Measurements from ENCODE around the gene S100A3. TPM values are rescaled to one million over a fixed set of nuclear protein-coding genes. Genes with fewer than 3 reads are reported as not detected.

The S100A3 gene
- total RNA-seq, 1 experiment from 2014 or later, result 0.33 TPM

DNA sequence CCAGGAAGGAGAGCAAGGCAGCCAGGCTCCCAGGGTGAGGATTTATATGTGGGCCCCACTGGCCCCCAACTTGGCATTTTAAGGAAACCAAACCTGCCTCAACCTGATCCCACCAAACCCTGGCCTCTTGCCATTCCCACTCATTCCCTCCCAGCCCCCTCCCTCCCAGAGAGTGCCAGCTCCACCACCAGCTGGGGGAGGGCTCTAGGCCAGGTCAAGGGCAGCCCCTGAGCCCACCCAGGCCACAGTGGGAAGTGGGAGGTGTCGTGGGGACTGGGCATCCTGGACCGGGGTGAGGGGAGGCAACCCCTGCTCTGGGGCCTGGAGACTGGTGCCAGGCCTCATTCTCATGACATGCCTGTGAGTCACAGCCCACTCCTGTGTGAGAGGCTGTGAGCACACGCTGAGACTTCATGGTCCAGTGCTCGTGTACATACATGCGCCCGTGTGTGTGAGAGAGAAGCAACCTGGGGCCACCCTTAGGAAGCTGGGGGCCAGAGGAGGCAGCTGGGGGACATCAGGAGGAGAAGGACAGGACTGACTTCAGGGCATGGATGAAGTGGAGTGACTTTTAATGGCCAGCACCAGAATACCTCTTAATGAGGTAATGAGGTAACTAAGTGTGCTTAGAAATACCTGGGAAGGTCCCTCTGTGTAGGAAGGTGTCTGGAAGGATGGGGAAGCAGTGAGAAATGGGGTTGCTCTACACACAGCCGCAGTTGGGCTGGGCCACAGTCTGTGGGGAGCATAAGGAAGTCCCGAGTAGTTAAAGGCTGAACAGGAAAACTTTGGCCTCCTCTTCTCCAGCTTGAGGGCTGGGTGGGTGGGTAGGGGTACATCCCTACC lies 16.7 kb upstream of the S100A3 start, which contains the start of gene S100A2:
Gene S100A2, minus strand, starts transcription at position 316 of the 846 bp plus-strand sequence. CDS start 1,967 bp downstream, outside the sequence.
- H3K4me1 Mint-ChIP-seq, result peaks cover 33% of the 10 kb centered on the region
- ChIA-PET POLR2A (interaction anchor here (0.6 kb wide), 1 partner anchor 40 kb away, joined by 3 read pairs; no protein-coding TSS in a partner anchor), CTCF (interaction anchor here (0.6 to 2.2 kb wide), 14 partner anchors 15 to 213 kb away, joined by 3 to 33 read pairs (median 5); partner anchors contain the start of genes CHTOP, S100A13, S100A14 and S100A4)
- no peak within 1 kb of the TSS for H3K4me3 Mint-ChIP-seq
- ATAC-seq (no peak), DNase-seq (ENCODE audit: low spot score) (no peak)
- H3K36me3 Mint-ChIP-seq, result no peaks in the 10 kb centered on the region
- TF ChIP-seq, protein P1, sequence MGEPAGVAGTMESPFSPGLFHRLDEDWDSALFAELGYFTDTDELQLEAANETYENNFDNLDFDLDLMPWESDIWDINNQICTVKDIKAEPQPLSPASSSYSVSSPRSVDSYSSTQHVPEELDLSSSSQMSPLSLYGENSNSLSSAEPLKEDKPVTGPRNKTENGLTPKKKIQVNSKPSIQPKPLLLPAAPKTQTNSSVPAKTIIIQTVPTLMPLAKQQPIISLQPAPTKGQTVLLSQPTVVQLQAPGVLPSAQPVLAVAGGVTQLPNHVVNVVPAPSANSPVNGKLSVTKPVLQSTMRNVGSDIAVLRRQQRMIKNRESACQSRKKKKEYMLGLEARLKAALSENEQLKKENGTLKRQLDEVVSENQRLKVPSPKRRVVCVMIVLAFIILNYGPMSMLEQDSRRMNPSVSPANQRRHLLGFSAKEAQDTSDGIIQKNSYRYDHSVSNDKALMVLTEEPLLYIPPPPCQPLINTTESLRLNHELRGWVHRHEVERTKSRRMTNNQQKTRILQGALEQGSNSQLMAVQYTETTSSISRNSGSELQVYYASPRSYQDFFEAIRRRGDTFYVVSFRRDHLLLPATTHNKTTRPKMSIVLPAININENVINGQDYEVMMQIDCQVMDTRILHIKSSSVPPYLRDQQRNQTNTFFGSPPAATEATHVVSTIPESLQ (CRISPR knock-in tag; IDR thresholded peaks at IDR 0.05), result no peak
- TF ChIP-seq ZNF671 (CRISPR knock-in tag; IDR thresholded peaks at IDR 0.05) (no peak), AFF4 (CRISPR knock-in tag; IDR thresholded peaks at IDR 0.05; ENCODE audit: borderline replicate concordance) (no peak), JUN (CRISPR knock-in tag; IDR thresholded peaks at IDR 0.05) (no peak), NFYB (CRISPR knock-in tag; conservative IDR thresholded peaks at IDR 0.05; ENCODE audit: low read depth) (no peak), ZSCAN18 (CRISPR knock-in tag; IDR thresholded peaks at IDR 0.05) (no peak), ZBTB43 (CRISPR knock-in tag; IDR thresholded peaks at IDR 0.05) (no peak), ATF1 (CRISPR knock-in tag; IDR thresholded peaks at IDR 0.05) (no peak), FOXK1 (CRISPR knock-in tag; IDR thresholded peaks at IDR 0.05) (no peak), ZNF219 (CRISPR knock-in tag; IDR thresholded peaks at IDR 0.05; ENCODE audit: borderline replicate concordance) (no peak), GRHL2 (CRISPR knock-in tag; IDR thresholded peaks at IDR 0.05; ENCODE audit: insufficient replicate concordance, severe bottlenecking) (no peak), GTF2I (CRISPR knock-in tag; conservative IDR thresholded peaks at IDR 0.05) (no peak), KAT7 (CRISPR knock-in tag; IDR thresholded peaks at IDR 0.05; ENCODE audit: borderline replicate concordance) (no peak)
- TF ChIP-seq, protein P2, sequence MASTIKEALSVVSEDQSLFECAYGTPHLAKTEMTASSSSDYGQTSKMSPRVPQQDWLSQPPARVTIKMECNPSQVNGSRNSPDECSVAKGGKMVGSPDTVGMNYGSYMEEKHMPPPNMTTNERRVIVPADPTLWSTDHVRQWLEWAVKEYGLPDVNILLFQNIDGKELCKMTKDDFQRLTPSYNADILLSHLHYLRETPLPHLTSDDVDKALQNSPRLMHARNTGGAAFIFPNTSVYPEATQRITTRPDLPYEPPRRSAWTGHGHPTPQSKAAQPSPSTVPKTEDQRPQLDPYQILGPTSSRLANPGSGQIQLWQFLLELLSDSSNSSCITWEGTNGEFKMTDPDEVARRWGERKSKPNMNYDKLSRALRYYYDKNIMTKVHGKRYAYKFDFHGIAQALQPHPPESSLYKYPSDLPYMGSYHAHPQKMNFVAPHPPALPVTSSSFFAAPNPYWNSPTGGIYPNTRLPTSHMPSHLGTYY (CRISPR knock-in tag; IDR thresholded peaks at IDR 0.05), result no peak
- TF ChIP-seq, protein P3, sequence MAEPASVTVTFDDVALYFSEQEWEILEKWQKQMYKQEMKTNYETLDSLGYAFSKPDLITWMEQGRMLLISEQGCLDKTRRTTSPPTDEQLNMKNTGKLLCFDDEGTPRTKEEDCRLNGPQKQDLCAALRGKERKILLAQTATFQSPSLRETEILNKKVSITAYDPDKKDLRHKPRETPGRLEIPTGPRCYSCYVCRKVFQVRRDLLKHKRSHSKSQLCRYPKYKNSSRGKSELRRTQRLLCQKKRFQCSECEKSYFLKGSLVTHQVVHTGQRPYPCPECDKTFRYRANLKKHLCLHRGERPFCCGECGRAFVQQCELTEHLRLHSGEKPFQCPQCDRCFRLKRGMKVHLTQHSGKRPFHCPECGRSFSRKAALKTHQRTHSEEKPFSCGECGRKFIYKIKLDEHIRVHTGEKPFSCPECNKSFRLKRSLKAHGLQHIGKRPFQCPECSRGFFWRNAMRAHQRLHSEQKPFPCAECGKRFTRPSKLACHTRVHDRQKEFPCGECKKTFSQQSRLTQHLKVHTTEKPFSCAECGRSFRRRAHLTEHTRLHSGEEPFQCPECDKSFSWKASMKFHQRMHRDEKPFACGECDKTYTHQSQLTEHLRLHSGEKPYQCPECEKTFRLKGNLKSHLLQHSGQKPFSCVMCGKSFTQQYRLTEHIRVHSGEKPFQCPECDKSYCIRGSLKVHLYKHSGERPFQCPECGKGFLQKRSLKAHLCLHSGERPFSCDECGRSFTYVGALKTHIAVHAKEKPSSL (CRISPR knock-in tag; conservative IDR thresholded peaks at IDR 0.05), result no peak
- TF ChIP-seq, protein P4, sequence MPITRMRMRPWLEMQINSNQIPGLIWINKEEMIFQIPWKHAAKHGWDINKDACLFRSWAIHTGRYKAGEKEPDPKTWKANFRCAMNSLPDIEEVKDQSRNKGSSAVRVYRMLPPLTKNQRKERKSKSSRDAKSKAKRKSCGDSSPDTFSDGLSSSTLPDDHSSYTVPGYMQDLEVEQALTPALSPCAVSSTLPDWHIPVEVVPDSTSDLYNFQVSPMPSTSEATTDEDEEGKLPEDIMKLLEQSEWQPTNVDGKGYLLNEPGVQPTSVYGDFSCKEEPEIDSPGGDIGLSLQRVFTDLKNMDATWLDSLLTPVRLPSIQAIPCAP (CRISPR knock-in tag; IDR thresholded peaks at IDR 0.05), result no peak
- peak within 1 kb of the TSS; percentile 85 for H3K27ac Mint-ChIP-seq
- H3K27me3 Mint-ChIP-seq (ENCODE audit: low read depth), result no peaks in the 10 kb centered on the region
- no peaks in the 10 kb centered on the region for H3K9me3 Mint-ChIP-seq
